KMS-11 (cell line): ENCODE data around the gene WSCD2.

Source experiments
- H2AFZ ChIP-seq: fragments of 200-600 bp; sonication (generic); 2 replicates; pipeline ENCODE4 v1.6.1; 2016; ENCODE audit warnings: antibody characterized with exemption, mixed run types, low read depth
- H3K27ac ChIP-seq: fragments of 200-600 bp; sonication (generic); 2 replicates; pipeline ENCODE4 v1.6.1; 2016; ENCODE audit warnings: mild to moderate bottlenecking, mixed run types
- H3K27me3 ChIP-seq: fragments of 200-600 bp; sonication (generic); 2 replicates; pipeline ENCODE4 v1.6.1; 2017; ENCODE audit warnings: mild to moderate bottlenecking, low read depth, mixed run types, moderate library complexity; ENCODE audit not compliant: insufficient read depth
- H3K36me3 ChIP-seq: fragments of 200-600 bp; sonication (generic); 2 replicates; pipeline ENCODE4 v1.6.1; 2017; ENCODE audit warnings: mild to moderate bottlenecking, mixed run types; ENCODE audit not compliant: insufficient read depth
- H3K4me1 ChIP-seq: fragments of 200-600 bp; sonication (generic); 2 replicates; pipeline ENCODE4 v1.6.1; 2016; ENCODE audit warnings: mild to moderate bottlenecking, low read depth, mixed run types; ENCODE audit not compliant: poor library complexity, severe bottlenecking
- H3K4me2 ChIP-seq: fragments of 200-600 bp; sonication (generic); 2 replicates; pipeline ENCODE4 v1.7.0; 2016; ENCODE audit warnings: mild to moderate bottlenecking, mixed run types
- H3K4me3 ChIP-seq: fragments of 200-600 bp; sonication (generic); IDR thresholded peaks from 2 replicates; pipeline ENCODE4 v1.6.1; 2017; ENCODE audit warnings: low read depth, low read length, mixed read lengths; ENCODE audit not compliant: insufficient read depth
- H3K79me2 ChIP-seq: fragments of 200-600 bp; sonication (generic); 2 replicates; pipeline ENCODE4 v1.6.1; 2016; ENCODE audit warnings: low read depth, mixed run types; ENCODE audit not compliant: insufficient read depth
- H3K9ac ChIP-seq: fragments of 200-600 bp; sonication (generic); 2 replicates; pipeline ENCODE4 v1.6.1; 2016; ENCODE audit warnings: mild to moderate bottlenecking, mixed run types
- H4K20me1 ChIP-seq: fragments of 200-600 bp; sonication (generic); 2 replicates; pipeline ENCODE4 v1.6.1; 2016; ENCODE audit warnings: mild to moderate bottlenecking, mixed run types; ENCODE audit not compliant: insufficient read depth
- CTCF ChIP-seq: fragments of 200-600 bp; sonication (generic); conservative IDR thresholded peaks from 2 replicates; pipeline ENCODE4 v1.6.1; 2017; ENCODE audit warnings: low read depth, mild to moderate bottlenecking, antibody characterized with exemption, low read length, moderate library complexity, mixed read lengths

The WSCD2 gene

GRCh38 chr12:108129017-108129812 is at the start of gene WSCD2:
Gene WSCD2, plus strand, starts transcription at chr12:108129288. Its CDS starts 66,545 bp downstream, at chr12:108195833.
- Histone ChIP-seq H3K4me3 (no peak within 1 kb of the TSS), H3K9ac (no peak within 1 kb of the TSS), H3K27me3 (0 out of 2 replicates have a peak, but pooled peaks cover 2% of the 10 kb centered on the region), H2AFZ (no peak within 1 kb of the TSS), H3K4me2 (no peak within 1 kb of the TSS; the same call in 1 of the 2 replicates), H3K79me2 (no peaks in the 10 kb centered on the region), H3K27ac (no peak within 1 kb of the TSS), H3K36me3 (no peaks in the 10 kb centered on the region), H3K4me1 (no peaks in the 10 kb centered on the region), H4K20me1 (no peaks in the 10 kb centered on the region)
- TF ChIP-seq CTCF: no peak

- no peak for TF ChIP-seq CTCF
- Histone ChIP-seq H3K4me1 (no peaks in the 10 kb centered on the region), H3K27me3 (no peaks in the 10 kb centered on the region), H2AFZ (no peak overlapping the region), H4K20me1 (no peaks in the 10 kb centered on the region), H3K79me2 (no peaks in the 10 kb centered on the region), H3K4me2 (no peak overlapping the region), H3K9ac (no peak overlapping the region), H3K4me3 (no peak overlapping the region), H3K27ac (no peak overlapping the region), H3K36me3 (no peaks in the 10 kb centered on the region)
These were observed 49.4 kb upstream of the WSCD2 start for GRCh38 chr12:108079721-108080120.

- Histone ChIP-seq H3K4me2 (no peak overlapping the region), H3K79me2 (no peaks in the 10 kb centered on the region), H3K9ac (no peak overlapping the region), H3K4me3 (no peak overlapping the region), H4K20me1 (no peaks in the 10 kb centered on the region), H3K27ac (no peak overlapping the region), H3K27me3 (no peaks in the 10 kb centered on the region), H3K4me1 (no peaks in the 10 kb centered on the region), H2AFZ (no peak overlapping the region), H3K36me3 (no peaks in the 10 kb centered on the region)
- TF ChIP-seq CTCF: no peak
These were observed 48.7 kb upstream of the WSCD2 start for GRCh38 chr12:108080363-108080762.

GRCh38 chr12:108082485-108082884 is 46.6 kb upstream of the WSCD2 start:
- no peak overlapping the region for H2AFZ ChIP-seq
- H3K27me3 ChIP-seq: no peaks in the 10 kb centered on the region
- no peak for TF ChIP-seq CTCF
- H3K4me1 ChIP-seq: no peaks in the 10 kb centered on the region
- no peak overlapping the region for H3K4me3 ChIP-seq
- no peak overlapping the region for H3K9ac ChIP-seq
- H3K4me2 ChIP-seq: no peak overlapping the region
- H3K79me2 ChIP-seq: no peaks in the 10 kb centered on the region
- no peaks in the 10 kb centered on the region for H3K36me3 ChIP-seq
- H4K20me1 ChIP-seq: no peaks in the 10 kb centered on the region
- no peak overlapping the region for H3K27ac ChIP-seq
